Motor neuron (in vitro differentiated cells): Measurements from ENCODE around the gene YARS1. TPM values are rescaled to one million over a fixed set of nuclear protein-coding genes. Genes with fewer than 3 reads are reported as not detected.
A peak's percentile ranks its signal among the peaks of the same experiment; 100 is the strongest.

Experiments used
- ATAC-seq, 8 experiments: fragments of 200-7000 bp; cut with Tn5 transposase; replicated peaks in 6 of 8; 2 replicates each; pipeline ENCODE4 v1.8.0; 2021; ENCODE audit warnings: mild to moderate bottlenecking in 8 of 8, moderate library complexity in 8 of 8
- H3K27ac ChIP-seq, 2 donors: fragments of 250-450 bp; sonication (Bioruptor Pico); 2 replicates each; pipeline ENCODE4 v1.9.0; 2021; ENCODE audit warnings: antibody characterized with exemption in 2 of 2, mild to moderate bottlenecking in 2 of 2, moderate library complexity in 1 of 2
- H3K4me1 ChIP-seq, 2 donors: fragments of 250-450 bp; sonication (Bioruptor Pico); replicated peaks in 1 of 2; 2 replicates each; pipeline ENCODE4 v1.6.1; 2021; ENCODE audit warnings: antibody characterized with exemption in 2 of 2, mild to moderate bottlenecking in 2 of 2, moderate library complexity in 1 of 2
- H3K4me3 ChIP-seq, 5 donors: fragments of 250-450 bp; sonication (Bioruptor Pico); 2 replicates each; pipeline ENCODE4 v1.9.0; 2021; ENCODE audit warnings: antibody characterized with exemption in 5 of 5, mild to moderate bottlenecking in 5 of 5, moderate library complexity in 4 of 5
- WGBS, 10 experiments: fragments of 450-650 bp; shearing (Covaris generic); methylation state at CpG; one replicate each; pipeline ENCODE4 v1.0.0; 2022; 5-methylcytosine and 5-hydroxymethylcytosine counted together
- in situ Hi-C, 9 experiments: fragments of 400-800 bp; cut with MboI; loops; one replicate each; pipeline ENCODE4 v1.15.0; 2021; ENCODE audit warnings: low sequenced_read_pairs in 9 of 9, low pct_unique_long_range_greater_than_20kb in 2 of 9; ENCODE audit not compliant: unreplicated experiment in 9 of 9
- total RNA-seq, 8 experiments: library from RNA; unstranded; fragments of 300-600 nt; gene quantifications; 2 replicates each; pipeline versions ENCODE4 v1.2.3 to v1.2.4, GENCODE V29; 2022

Gene YARS1
- total RNA-seq, 8 experiments from 2014 or later: 108 to 311 (median 190) TPM

DNA sequence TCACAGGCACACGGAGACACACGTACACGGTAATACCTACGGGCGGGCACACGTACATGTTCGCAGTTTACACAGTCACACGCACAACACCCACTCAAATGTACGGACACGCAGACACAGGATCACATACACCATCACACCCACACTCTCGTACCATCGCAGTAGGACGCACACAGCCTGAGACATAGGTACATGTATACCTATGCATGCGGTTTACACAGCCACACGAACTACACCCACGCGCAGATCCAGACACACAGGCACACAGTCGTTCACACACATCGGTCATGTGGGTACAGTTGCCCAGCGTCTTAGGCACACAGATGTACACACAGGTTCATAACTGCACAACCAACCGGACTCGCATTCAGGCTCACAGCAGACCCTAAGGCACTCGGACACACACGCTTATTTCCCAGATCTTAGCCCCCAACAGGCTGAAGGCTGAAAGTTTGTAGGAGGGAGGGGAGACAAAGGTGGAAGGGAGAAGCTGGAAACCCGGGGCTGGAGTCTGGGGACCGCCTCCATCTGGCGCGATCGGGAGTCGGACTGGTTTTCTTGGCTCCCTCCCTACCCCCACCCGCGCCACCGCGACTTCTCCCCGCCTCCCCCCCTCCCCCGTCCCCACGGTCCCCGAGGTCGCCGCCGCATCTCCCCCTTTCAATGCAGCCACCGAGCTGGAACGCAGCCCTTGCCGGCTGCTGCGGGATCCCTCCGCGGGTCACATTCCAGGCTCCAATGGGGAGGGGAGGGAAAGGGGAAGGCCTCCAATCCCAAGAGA is 62.7 kb downstream of the YARS1 start:
- Histone ChIP-seq H3K27ac (peak overlapping the region; percentile 28 to 29), H3K4me3 (peak overlapping the region; percentile 60 to 90 (median 65)), H3K4me1 (peaks cover 7 to 17% of the 10 kb centered on the region in 2 donors)
- WGBS, 10 experiments: 0 to 2% (median 0%) methylated on average over 1 to 13 of the region's 47 CpGs; no CpG with 5 or more reads in 5 of the 10 experiments
- in situ Hi-C loops: no loop called here
- peak; percentile 26 to 47 (median 36) for ATAC-seq

DNA sequence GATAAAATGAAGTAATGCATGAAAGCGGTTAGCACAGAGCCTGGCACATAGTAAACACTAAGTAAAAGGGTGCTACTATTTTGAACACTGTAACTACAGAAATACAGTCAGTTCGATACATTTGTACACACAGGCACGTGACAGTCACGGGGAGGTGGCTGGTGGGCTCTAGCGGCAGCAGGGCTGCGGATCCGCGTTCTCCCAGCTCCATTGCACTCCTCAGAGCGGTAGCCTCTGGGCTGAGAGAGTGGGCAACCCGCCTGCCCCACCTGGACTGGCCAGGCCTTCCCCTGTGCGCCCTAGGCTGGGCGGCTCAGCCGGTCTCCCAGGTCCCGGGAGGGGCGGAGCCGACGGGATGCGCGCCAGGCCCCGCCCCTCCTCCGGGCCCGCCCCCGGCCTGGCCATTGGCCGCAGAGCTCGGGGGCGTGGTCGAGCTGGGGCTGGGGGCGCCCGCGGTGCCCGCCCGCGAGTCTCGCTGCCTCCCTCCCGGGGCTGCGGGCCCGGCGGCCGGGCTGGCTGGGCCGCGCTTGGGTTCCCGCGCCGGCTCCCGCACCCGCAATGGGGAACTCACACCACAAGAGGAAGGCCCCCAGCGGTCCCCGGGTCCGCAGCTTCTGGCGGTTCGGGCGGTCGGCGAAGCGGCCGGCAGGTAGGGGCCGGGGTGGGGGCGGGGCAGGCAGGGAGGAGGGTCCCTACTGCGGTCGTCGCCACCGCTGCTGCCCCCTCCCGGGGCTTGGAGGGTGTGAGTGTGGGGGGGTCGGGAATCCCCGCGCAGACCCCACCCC is 63.4 kb downstream of the YARS1 start:
- in situ Hi-C loops: no loop called here
- H3K4me3 ChIP-seq: peak overlapping the region; percentile 60 to 90 (median 65)
- H3K27ac ChIP-seq: peak overlapping the region; percentile 28 to 29
- ATAC-seq: peak; percentile 81 to 97 (median 84)
- 0 to 86% (median 40%) methylated on average over 1 to 11 of the region's 66 CpGs; no CpG with 5 or more reads in 3 of the 10 experiments for WGBS, 10 experiments
- peaks cover 7 to 13% of the 10 kb centered on the region in 2 donors for H3K4me1 ChIP-seq

DNA sequence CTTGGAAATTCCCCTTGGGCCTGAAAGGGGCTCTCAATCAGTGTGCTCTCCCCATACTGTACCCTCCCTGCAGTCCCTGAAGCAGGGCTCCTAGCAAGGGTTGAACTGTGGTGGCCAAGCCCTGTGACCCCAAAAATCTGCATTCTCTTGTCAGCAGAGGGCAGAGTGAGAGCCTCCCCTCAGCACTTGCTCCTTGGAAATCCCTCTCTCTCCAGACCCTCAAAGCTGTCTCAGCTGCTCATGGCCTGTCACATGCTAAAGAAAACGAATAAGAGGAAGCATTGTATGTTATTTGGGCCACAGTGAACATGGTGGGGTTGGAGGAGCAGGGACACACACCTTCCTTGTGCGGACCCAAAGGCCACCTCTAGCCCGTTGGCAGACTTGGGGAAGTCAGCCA is 67.4 kb downstream of the YARS1 start:
- in situ Hi-C loops: no loop called here
- WGBS, 10 experiments: 14 to 65% (median 58%) methylated on average over 1 to 3 of the region's 3 CpGs; no CpG with 5 or more reads in 4 of the 10 experiments
- Histone ChIP-seq H3K27ac (no peak overlapping the region), H3K4me1 (peaks cover 0 to 5% of the 10 kb centered on the region in 2 donors), H3K4me3 (no peak overlapping the region)
- ATAC-seq: no peak

DNA sequence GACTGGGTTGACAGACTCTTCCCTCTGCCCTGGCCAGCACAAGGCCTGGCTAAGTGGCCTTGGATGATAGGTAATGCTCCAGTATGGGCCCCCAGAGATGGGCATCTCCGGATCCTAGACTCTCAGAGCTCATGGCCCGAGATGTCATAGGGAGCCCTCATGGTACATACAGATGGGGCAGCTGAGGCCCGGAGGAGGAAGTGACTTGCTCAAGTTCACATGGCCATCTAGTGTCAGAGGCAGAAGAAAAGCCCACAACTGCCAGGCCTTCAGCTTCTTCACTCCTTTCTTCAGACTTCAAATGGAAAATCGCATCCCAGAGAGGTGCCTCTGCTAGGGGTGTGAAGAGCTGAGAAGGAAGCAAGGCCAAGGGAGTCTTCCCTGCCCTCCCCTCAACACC is 67.8 kb downstream of the YARS1 start:
- H3K4me1 ChIP-seq: peaks cover 0 to 5% of the 10 kb centered on the region in 2 donors
- in situ Hi-C loops: no loop called here
- no peak for ATAC-seq
- H3K4me3 ChIP-seq: no peak overlapping the region
- WGBS, 10 experiments: 77 to 100% (median 87%) methylated on average over 1 to 4 of the region's 4 CpGs; no CpG with 5 or more reads in 4 of the 10 experiments
- H3K27ac ChIP-seq: no peak overlapping the region

GRCh38 chr1:32748926-32749325 is 68.2 kb downstream of the YARS1 start:
- no peak overlapping the region for H3K4me3 ChIP-seq
- ATAC-seq: no peak
- 66 to 93% (median 88%) methylated on average over 2 to 7 of the region's 8 CpGs; no CpG with 5 or more reads in 3 of the 10 experiments for WGBS, 10 experiments
- no peak overlapping the region for H3K27ac ChIP-seq
- H3K4me1 ChIP-seq: peaks cover 0 to 5% of the 10 kb centered on the region in 2 donors
- in situ Hi-C loops: no loop called here

- no peak for ATAC-seq
- Histone ChIP-seq H3K27ac (no peak overlapping the region), H3K4me3 (no peak overlapping the region), H3K4me1 (peaks cover 0 to 2% of the 10 kb centered on the region in 2 donors)
- WGBS, 10 experiments: 74 to 100% (median 90%) methylated on average over 1 to 4 of the region's 4 CpGs; no CpG with 5 or more reads in 4 of the 10 experiments
- in situ Hi-C loops: no loop called here
Observed at GRCh38 chr1:32748348-32748747, 68.8 kb downstream of the YARS1 start.

- H3K27ac ChIP-seq: no peak overlapping the region
- in situ Hi-C loops: no loop called here
- H3K4me3 ChIP-seq: no peak overlapping the region
- WGBS, 10 experiments: 81 to 100% (median 93%) methylated on average over 2 to 9 of the region's 9 CpGs; no CpG with 5 or more reads in 1 of the 10 experiments
- H3K4me1 ChIP-seq: peaks cover 8 to 17% of the 10 kb centered on the region in 2 donors
- no peak for ATAC-seq
Observed at GRCh38 chr1:32746130-32746529, 71.0 kb downstream of the YARS1 start.

DNA sequence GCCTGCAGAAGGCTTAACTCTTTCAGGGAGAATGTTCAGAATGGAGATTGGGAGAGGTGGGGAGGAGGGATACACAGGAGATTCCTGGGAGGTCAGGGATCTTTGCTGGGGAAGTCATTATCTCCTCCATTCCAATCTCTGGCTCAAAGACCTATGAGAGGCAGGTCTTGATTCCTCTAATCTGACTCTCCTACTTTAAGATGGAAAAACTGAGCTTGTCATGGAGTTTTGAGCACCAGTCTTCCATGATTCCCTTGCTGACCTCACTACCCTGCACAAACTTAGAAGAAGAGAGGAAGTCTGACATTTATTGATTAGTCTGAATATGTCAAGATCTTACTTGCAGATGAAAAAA is 73.1 kb downstream of the YARS1 start:
- Histone ChIP-seq H3K27ac (no peak overlapping the region), H3K4me3 (no peak overlapping the region), H3K4me1 (peaks cover 9 to 20% of the 10 kb centered on the region in 2 donors)
- in situ Hi-C loops: no loop called here
- no peak for ATAC-seq

DNA sequence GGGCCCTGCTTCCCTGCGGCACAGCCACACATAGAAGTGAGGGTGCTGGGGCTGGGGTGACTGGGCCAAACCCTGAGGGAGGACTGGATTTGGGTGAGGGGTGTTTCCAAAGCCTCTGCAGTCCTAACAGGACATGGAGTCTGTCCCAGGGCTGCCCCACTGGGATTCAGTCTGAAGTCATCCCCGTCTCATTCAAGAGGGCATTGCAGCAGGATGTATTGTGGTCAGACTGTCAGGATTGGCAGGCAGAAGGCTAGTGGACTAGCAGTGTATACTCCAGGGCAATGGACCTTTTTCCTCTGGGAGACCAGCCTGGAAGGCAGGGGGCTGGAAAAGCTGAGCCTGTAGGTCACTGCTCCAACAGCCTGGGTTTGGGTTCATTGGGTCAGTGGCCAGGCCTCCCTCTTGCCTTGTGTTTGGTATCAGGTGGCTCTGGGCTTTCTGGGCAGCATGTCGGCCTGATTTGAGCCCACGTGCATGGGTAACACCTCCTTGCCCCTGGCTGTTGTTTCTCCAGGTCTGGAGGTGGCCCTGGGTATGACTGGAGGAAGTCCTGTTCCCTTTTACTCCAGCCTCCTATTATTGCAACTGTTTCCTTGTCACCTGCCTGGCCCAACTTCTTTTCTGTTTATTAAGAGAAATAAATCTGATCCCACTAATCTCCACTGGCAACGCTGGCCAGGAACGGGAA is 73.6 kb downstream of the YARS1 start:
- H3K27ac ChIP-seq: no peak overlapping the region
- ATAC-seq: peak in 2 of 8 experiments; percentile 4 to 16
- peaks cover 9 to 20% of the 10 kb centered on the region in 2 donors for H3K4me1 ChIP-seq
- H3K4me3 ChIP-seq: no peak overlapping the region
- WGBS, 10 experiments: 0 to 79% (median 48%) methylated on average over 1 to 6 of the region's 6 CpGs; no CpG with 5 or more reads in 3 of the 10 experiments
- in situ Hi-C loops: no loop called here

GRCh38 chr1:32742956-32743355 is 74.2 kb downstream of the YARS1 start:
- in situ Hi-C loops: no loop called here
- ATAC-seq: peak in 3 of 8 experiments; percentile 3 to 50 (median 18)
- WGBS, 10 experiments: 59 to 100% (median 78%) methylated on average over 1 to 4 of the region's 4 CpGs; no CpG with 5 or more reads in 5 of the 10 experiments

DNA sequence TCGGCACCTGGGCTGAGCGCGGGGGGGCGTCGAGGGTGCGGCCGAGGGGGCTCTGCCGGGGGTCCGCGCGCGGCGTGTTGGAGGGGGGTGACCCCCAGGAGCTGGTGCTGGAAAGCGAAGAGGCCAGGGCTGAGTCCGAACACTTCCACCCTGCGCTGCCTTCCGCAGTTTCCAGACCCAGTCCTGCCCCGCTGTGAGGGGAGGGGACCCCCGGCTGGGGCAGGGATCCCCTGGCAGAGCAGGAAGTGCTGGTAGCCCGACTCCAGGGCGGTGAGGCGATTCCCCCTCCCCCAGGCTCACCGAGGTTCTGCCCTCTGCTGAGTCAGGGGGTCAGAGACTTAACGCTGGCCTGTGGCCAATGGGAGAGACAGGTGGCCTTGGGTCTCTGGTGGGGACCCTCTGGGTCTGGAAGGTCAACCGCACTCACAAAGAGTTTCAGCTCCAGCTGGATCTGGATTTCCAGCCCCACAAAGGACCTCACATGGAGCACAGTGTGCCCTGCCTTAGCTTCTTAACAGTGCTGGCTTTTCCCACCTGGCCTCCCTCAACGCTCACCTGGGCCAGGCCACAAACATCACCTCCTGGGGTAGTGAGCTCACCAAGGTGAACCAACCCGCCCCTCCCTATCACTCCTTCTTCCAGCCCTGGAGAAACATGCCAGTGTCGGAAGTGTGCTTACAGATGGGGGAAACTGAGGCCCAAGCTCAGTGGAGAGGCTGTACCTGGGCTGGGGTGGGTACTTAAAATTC is 74.8 kb downstream of the YARS1 start:
- in situ Hi-C loops: no loop called here
- WGBS, 10 experiments: 0 to 100% (median 38%) methylated on average over 1 to 4 of the region's 28 CpGs; no CpG with 5 or more reads in 5 of the 10 experiments
- peak overlapping the region; percentile 27 to 45 (median 40) for H3K4me3 ChIP-seq
- peak overlapping the region in 1 of 2 donors; percentile 7 for H3K27ac ChIP-seq
- H3K4me1 ChIP-seq: peaks cover 9 to 22% of the 10 kb centered on the region in 2 donors
- peak in 5 of 8 experiments; percentile 47 to 56 (median 50) for ATAC-seq

More at GRCh38 chr1:32742956-32743355, 74.2 kb downstream of the YARS1 start:
- Histone ChIP-seq H3K4me1 (peaks cover 9 to 20% of the 10 kb centered on the region in 2 donors), H3K4me3 (no peak overlapping the region), H3K27ac (no peak overlapping the region)
